HG03354 (cell line): ENCODE measurements around the gene HIVEP2.

ENCODE experiments used
- ATAC-seq: cut with Tn5 transposase; IDR thresholded peaks from one replicate; pipeline ENCODE4 v1.9.1; 2021; ENCODE audit warnings: mild to moderate bottlenecking; ENCODE audit not compliant: unreplicated experiment, poor library complexity, severe bottlenecking

The HIVEP2 gene

DNA sequence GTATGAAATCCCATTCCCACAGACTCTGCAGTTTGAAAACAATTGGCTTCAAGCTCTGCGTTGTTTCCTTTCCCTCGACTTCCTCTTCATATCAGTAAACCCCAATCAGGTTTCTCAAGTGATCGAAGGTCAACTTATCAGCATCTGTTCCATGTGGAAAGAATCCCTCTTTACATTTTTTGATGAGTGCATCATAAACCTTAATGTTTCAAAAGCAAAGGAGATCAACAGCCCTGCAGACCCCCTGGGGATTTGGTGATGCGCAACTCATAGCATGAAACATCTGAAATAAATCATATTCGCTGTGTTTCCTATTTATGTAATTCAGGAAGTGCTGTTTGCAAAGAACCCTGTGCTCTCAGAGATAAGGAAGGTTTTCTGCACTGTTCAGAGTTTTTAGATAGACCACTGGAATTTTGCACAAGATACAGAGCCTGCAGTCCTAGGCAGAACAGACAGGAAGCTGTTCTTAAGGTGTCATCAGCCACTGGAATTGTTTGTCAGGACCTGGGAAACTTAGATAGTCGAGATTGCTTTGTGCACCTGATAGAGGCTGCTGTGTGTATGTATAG lies 216.0 kb downstream of the HIVEP2 start:
- no peak for ATAC-seq

DNA sequence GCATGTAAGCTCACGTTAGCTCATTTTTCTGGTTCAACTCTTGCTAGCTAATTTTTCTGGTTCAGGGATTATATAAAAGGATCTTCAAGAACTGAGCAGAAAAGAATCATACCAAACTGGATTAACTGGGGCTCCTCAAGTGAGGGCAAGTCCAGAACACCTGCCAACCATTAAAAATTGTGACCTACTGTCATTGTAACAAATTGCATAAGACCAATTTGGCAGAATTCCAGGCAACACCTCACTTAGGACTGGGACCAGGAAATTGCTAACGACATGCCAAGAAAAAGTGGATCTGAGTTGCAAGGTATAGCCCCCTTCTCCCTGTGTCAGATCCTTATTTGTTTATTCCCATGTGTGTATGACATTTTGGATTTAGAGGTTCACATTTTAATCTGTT lies 216.6 kb downstream of the HIVEP2 start:
- no peak for ATAC-seq

DNA sequence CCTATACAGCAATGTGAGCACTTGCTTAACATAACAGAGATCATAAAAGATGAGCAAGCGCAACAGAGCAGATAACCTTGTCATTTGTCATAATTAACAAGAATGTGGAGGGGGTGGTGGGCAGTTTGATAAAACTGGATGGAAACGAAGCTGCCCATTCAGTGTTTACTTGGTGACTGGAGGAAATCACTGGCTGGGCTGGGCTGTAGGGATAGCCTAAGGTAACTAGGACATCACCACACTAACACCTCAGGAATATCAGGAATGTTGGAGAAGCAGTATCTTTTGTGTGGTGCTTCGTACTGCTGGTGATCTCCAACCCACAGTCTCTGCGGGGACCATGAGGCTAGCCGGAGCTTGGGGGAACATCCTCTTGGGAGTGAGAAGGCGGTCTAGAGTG lies 218.4 kb downstream of the HIVEP2 start:
- ATAC-seq = no peak

DNA sequence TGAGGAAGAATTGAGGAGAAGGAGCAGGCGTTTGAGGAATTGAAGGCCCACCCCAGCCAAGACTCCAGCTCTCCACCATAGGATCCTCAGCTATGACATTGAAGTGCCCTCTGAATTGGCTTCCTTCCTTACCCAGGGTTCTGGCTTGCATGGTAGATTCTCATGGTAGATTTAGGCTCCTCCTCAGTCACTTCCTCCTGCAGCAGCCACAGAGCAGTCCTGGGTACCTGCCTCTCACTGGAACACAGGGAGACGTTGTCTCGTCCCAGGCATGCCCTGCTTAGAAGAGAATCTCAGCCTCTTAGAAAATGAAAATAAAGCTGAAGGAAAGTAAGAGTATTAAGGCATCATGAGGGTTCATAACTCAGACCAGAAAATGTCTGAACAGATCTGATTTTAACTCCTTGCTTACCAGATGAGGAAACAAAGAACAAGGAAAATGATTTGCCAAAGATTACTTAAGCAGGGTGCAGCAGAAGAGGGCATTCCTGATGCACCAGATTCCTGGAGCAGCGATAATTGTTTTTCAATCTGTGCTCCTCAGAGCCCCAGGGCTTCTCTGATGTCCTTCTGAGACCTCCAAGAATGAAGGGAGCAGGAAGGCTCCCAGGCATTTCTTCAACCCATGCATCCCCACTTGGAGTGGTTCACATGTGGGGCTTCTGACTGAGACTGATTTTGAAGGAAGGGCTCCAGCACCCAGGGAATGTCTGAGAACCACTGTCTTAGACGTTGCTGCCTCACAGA lies 219.8 kb downstream of the HIVEP2 start:
- ATAC-seq = no peak

DNA sequence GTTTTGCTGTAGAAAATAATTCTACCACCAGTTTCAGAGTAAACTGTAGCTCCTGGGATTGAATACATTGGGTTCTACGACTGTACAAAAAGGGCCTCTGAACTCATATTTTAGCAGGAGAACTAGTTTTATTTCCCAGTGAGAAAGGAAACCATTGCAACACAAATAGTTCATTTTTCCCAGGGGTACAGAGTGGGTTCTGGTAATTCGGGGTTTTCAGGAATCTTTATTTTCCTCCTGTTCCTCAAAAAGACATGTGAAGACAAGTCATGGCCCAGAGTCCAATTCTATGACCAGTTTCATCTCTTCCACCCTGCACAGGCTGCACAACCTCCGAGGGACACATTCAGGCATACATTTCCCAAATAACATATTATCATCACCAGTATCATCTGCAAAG lies 222.1 kb downstream of the HIVEP2 start:
- no peak for ATAC-seq

DNA sequence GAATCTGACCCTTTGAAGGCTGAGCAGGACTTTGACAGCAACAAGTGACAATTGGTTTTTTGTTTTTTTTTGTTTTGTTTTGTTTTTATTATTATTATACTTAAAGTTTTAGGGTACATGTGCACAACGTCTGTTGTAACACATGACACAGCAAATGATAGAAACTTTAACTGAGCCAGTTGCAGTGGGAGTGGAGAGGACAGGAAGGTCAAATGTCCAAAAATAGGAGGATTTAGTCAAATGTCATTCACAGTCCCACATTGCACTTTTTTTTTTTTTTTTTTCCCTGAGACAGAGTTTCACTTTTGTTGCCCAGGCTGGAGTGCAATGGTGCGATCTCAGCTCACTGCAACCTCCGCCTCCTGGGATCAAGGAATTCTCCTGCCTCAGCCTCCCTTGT lies 223.0 kb downstream of the HIVEP2 start:
- no peak for ATAC-seq

DNA sequence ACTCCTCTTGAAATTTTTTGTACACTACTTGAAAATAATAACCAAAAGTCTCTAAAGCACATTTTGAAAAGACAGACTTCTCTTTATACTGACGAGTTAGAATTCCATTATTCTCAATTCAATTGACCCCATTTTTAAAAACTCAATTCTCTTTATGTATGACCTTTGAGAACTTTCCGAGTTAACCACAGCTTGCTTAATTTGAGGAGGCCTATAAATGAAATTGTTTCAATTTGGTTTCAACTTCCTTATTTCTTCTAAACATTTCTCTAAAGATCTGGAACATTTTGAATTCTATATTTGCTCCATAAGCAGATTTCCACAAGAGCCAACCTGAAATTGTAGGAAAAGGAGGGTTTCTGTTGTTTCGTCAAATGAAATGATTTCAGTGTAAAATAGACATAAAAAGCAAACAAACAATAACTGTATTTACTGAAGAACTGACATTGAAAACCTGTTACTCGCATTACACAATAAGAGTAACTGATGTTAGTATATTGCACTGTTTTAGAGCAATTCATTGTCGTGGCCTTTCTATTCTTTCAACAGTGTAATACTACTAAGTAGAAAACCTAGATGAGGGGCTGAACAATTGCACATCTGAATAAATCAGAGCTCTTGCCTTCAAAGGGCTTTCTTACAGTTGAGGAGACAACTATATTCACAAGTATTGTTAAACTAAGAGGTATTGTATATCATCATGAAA lies 223.6 kb downstream of the HIVEP2 start:
- no peak for ATAC-seq

DNA sequence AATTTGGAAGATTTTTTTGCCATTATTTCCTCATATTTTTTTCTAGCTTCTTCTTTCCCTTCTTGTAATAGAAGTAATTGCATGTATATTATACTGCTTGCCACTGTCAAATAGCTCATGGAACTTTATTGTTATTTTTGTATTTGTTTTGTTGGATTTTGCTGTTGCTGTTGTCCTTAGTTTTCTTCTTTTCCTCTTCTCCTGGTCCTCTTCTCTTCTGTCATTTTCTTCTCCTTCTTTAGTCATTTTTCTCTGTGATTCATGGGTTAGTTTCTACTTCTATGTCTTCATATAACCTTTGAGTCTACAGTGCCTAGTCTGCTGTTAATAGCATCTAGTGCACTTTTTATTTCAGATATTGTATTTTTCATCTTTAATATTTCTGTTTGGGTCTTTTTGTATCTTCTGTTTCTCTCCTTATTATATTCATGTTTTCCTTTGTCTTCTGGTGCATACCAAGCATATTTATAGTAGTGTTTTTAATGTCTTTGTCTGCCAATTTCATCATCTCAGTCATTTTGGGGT lies 226.2 kb downstream of the HIVEP2 start:
- no peak for ATAC-seq

DNA sequence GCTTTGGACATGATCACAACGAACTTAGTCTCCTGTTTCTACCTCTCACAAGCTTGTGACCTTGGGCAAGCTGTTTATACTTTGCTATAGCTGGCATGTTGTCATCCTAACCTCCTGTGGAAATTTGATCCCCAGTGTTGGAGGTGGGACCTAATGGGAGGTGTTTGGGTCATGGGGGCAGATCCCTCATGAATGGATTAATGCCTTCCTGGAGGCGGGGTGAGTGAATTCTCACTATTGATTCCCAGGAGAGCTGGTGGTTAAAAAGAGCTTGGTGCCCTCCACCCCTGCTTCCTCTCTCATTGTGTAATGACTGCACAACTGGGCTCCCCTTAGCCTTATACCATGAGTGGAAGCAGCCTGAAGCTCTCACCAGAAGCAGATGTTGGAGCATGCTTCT lies 228.9 kb downstream of the HIVEP2 start:
- ATAC-seq = no peak

DNA sequence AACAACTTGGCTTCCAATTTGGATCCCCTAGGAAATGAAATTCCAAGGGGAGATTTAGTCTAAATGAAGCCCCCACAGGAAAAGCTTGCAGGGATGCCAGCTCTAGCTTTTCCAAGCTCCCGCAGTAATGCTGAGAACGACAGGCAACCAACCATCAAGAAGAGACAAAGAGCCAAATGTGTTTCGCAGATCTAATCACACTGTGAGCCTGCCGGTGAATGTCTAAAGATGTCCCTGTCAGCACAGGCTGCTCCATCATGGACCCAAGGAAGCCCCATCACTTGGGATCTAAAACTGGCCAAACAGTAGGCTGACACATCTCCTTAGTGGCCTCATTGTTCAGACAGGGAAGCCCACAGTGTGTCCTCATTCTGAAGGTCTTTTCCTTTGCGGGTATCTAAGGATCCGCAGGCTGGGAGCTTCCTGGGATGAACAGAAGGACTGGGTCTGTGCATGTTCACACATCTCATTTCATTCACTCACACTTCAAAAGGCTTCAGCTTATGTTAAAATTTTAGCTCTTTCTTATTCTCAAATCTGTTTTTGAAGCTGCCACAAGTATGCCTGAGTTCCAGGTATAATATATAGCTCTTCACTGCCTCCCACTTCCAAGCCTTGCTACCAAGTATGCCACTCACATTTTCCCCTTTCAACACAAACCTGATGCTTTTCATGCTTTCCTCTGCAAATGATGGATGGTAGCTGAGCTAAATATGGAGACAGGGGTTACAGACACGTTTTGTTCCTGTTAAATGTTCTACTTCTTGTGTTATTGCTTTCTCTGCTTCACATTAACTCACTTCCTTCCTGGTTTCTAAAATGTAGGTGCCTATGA lies 229.8 kb downstream of the HIVEP2 start:
- no peak for ATAC-seq

DNA sequence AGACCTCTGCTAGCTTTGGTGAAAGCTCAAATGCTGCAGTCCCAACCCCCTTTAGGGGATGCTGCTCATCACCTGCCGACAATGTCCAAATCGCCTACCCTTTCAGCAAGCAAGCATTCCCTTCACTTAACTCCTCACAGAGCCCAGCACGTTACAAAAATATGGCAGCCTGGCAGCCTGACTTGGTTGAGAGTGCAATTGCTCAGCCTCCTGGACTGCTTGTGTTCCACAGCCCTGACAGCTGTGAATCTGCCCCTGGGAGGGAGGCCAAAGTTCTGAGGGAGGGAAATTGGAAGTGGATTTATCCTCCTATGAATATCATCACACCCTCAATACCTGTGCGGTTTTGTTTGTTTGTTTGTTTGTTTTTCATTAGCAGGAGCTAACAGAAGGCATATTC lies 231.0 kb downstream of the HIVEP2 start:
- no peak for ATAC-seq

DNA sequence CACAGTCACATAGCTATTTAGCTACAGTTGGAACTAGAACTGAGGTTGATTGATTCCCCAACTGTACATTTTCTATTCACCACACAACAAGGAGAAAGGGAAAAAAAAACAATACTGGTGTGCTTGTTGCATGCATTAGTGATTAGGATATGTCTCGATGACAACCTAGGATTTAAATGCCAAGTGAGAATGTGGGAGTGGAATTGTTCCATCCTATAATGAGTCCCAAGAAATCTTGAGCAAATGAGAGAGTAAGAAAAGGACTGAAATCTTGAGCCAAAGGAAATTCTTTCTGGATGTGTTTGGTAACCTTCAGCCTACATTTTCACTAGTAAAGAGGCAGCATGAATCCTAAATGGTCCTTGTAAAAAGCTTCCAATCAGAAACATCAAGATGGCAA lies 232.7 kb downstream of the HIVEP2 start:
- ATAC-seq = no peak

DNA sequence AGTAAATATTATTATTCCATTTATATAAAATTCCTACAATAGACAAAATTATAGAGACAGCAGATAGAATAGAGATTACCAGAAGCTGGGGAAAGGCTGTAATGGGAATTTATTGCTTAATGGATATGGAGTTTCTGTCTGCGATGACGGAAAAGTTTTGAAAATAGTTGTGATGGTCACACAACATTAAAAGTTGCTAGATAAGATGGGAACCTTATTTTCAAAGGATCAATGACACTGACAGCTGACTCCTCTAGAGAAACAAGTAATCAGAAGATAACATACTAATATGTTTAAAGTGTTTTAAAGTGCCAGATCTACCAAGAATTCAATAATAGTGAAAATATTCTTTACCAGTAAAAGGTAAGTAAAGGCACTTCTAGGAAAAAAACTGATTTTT lies 236.3 kb downstream of the HIVEP2 start:
- ATAC-seq = no peak

DNA sequence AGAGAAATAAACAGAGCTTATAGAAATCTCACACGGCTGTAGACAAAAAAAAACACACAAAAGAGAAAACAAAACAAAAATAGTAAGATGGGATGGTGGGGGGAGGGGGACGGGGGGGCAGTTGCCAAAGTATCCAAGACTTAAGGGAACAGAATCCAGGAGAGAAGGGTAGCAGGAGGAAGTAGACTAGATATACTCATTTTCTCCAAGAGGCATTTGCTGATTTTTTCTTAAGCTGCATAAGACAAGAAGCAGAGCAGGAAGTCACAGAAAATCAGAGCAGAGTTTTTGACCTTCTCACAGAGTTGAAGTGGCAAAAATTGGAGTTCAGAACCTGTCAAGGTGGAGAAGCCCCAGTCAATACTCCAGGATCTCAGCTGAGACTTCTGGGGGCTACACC lies 237.7 kb downstream of the HIVEP2 start:
- no peak for ATAC-seq

DNA sequence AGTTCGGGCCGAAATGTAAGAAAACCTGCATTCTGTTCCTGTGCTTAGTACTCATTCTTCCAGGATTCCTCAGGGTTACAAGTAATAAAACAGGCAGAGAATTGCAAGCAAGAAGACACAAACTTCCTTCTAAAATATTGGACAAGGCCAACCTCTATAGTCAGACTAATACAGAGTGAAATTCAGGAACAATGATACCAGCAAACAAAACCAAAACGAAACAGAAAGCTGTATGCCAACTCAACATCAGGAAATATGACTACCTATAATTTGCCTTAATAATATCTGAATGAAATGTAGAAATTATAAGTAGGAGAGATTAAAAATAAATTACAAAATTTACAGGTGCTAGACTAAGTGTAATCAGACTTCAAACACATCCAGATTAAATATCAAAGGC lies 238.8 kb downstream of the HIVEP2 start:
- ATAC-seq = no peak

DNA sequence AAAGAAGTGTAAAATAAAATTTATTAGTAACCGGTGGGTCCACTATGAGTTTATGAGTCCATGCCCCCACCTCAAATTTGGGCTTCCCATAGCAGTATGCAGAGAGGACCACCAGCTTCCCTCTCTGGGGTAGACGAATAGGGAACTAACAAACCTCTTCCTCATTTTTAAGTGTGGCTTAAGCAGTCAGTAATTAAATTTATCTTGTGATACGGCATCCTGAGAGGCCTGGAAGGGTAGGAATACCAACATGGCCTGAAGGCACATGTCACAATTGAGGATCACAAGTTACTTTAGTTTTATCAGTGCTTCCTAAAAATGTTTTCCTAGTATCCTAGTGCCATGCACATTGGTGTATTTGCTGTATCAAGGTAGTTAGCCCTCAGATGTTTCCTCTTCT lies 239.9 kb downstream of the HIVEP2 start:
- ATAC-seq = no peak

DNA sequence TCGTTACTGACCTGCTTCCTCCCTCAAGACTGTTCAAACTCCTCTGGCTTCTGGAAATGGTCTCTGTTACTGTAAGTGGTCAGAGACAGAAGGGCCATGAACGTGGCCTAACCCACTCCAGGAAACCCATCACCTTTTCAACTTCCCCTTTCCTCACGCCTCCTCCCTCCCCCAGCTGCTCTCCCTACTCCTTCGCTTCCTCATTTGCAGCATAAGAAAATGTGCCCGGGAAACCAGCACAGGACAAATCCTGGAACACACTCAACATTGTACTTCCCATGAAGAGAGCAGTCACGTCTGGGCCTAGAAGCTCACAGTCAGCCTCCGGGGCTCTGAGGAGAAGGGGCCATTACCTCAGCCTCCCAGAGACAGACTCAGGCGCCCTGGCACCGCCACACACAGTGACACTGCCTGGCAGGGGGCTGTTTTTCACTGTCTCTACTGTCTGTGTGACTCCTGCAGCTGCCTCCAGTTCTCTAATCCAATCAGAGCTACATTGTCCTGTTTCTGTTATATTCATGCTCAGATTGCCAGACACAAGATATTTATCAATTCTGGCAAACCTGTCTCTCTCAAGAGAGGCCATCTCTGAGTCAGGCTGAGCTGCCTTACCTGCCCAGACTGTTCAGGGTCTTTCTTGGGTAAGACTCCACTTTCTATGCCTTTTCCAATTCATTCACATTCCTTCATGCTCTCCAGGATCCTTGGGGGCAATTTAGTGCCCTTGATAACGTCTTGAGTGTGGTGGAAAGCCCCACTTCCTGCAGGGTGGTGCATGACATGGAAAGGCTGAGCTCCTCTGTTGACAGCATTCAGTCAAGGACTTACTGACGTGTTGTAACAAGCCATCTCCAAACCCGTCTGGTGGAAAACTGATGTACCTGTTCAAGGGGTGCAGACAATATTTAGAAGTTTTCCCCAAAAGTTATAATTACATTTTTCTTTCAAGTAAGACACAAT lies 242.2 kb downstream of the HIVEP2 start:
- peak; percentile 49 for ATAC-seq
